ENCODE data around the gene TFDP1.

Gene TFDP1

GRCh38 chr13:113636266-113636963 lies 51.9 kb downstream of the TFDP1 start:
- no peak for DNase-seq

GRCh38 chr13:113637262-113638160 lies 53.0 kb downstream of the TFDP1 start:
- DNase-seq, result no peak

GRCh38 chr13:113638173-113638746 lies 53.7 kb downstream of the TFDP1 start:
- DNase-seq, result no peak

GRCh38 chr13:113638806-113639205 lies 54.3 kb downstream of the TFDP1 start:
- DNase-seq, result no peak

GRCh38 chr13:113639616-113640262 lies 55.2 kb downstream of the TFDP1 start:
- no peak for DNase-seq

GRCh38 chr13:113641426-113641825 lies 56.9 kb downstream of the TFDP1 start:
- no peak for DNase-seq

GRCh38 chr13:113642563-113642962 lies 58.0 kb downstream of the TFDP1 start:
- no peak for DNase-seq

- DNase-seq, result no peak
Measured at GRCh38 chr13:113643593-113643992, 59.0 kb downstream of the TFDP1 start.

GRCh38 chr13:113644800-113645199 lies 60.2 kb downstream of the TFDP1 start:
- no peak for DNase-seq

GRCh38 chr13:113645329-113645728 lies 60.8 kb downstream of the TFDP1 start:
- no peak for DNase-seq

GRCh38 chr13:113646376-113646775 lies 61.8 kb downstream of the TFDP1 start:
- DNase-seq, result no peak

GRCh38 chr13:113646921-113647340 lies 62.4 kb downstream of the TFDP1 start:
- DNase-seq, result no peak

- no peak for DNase-seq
Measured at GRCh38 chr13:113647351-113648215, 63.0 kb downstream of the TFDP1 start.

GRCh38 chr13:113648216-113648610 lies 63.7 kb downstream of the TFDP1 start:
- no peak for DNase-seq

GRCh38 chr13:113649212-113649611 lies 64.7 kb downstream of the TFDP1 start:
- no peak for DNase-seq

- no peak for DNase-seq
Measured at GRCh38 chr13:113650275-113650674, 65.7 kb downstream of the TFDP1 start.

- no peak for DNase-seq
Measured at GRCh38 chr13:113650731-113651148, 66.2 kb downstream of the TFDP1 start.

- no peak for DNase-seq
Measured at GRCh38 chr13:113651511-113652403, 67.2 kb downstream of the TFDP1 start.

- no peak for DNase-seq
Measured at GRCh38 chr13:113652404-113653263, 68.1 kb downstream of the TFDP1 start.
